Activated T-cell treated with anti-CD3 and anti-CD28 coated beads for 24 hours (primary cell): ENCODE results near the gene USP37.

Experiments
- DNase-seq: peaks from one replicate; pipeline ENCODE4 v3.0.0-alpha.2; 2020; ENCODE audit warnings: low read depth

Gene USP37

DNA sequence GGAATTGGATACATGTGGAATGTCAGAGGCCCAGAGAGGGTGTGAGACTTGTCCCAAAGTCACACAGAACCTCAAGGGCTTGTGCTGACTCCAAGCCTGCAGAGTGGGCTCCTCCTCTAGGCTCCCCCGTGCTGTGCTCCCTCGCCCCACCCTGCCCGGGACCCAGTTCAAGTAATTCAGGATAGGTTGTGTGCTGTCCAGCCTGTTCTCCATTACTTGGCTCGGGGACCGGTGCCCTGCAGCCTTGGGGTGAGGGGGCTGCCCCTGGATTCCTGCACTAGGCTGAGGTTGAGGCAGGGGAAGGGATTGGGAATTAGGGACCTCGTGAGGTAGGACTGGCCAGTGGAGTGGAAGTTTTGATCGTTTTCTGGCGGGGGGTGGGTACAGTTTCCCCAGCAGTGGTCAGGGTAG is 165.7 kb downstream of the USP37 start:
- DNase-seq, result no peak

DNA sequence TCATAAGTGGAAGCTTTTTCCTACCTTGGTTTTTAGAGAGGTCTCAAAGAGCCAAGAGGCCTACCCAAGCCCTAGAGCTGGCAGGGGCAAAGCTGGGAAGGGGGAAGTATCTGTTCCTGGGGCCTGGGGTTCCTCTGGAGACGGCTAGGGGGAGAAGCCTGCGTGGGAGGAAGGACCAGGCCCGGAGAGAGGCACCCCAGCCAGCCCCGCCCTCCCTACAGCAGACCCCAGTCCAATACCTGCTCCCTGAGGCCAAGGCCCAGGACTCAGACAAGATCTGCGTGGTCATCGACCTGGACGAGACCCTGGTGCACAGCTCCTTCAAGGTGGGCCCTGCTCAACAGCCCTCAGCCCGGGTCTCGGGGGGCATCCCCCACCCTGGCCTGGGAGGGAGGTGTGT is 166.3 kb downstream of the USP37 start:
- DNase-seq, result no peak

DNA sequence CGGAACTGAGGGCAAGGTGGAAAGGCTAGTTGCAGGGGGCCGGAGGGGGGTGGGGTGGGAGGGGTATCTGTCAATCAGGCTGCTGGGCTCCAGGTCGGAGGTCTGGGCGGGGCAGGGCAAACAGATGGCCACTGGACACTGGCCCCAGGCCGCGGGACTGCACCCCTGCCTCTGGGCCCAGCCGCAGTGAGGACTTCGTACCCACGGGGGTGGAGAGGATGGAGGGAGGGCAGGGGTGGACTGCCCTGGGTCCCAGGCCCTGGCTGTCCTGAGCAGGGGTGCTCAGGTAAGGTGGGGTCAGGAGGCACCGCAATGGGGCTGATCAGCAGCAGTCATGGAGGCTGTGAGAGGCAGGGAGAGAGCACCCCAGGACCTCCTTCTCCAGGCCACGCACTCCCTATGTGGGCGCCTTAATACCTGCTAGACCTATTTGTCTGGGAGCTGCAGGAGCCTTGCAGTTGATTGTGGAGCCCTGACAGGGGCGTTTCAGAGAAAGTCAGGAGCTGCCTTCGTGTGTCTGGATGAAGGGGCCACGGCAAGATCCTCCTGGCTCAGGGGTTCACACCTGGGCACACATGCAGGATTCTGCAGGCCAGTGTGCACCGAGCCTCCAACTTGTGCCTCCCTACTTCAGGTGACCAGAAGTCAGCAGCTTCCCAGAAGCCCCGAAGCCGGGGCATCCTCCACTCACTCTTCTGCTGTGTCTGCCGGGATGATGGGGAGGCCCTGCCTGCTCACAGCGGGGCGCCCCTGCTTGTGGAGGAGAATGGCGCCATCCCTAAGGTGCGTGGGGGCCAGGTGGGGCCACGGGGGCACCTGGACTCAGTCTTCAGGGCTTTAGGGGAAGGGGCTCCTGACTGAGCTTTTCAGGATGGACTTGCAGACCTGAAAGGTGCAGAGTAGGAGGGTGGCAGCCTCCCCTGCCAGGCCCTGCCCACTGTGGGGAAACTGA is 166.9 kb downstream of the USP37 start:
- DNase-seq, result no peak
